ENCODE measurements around the gene ATP7B.

DNA sequence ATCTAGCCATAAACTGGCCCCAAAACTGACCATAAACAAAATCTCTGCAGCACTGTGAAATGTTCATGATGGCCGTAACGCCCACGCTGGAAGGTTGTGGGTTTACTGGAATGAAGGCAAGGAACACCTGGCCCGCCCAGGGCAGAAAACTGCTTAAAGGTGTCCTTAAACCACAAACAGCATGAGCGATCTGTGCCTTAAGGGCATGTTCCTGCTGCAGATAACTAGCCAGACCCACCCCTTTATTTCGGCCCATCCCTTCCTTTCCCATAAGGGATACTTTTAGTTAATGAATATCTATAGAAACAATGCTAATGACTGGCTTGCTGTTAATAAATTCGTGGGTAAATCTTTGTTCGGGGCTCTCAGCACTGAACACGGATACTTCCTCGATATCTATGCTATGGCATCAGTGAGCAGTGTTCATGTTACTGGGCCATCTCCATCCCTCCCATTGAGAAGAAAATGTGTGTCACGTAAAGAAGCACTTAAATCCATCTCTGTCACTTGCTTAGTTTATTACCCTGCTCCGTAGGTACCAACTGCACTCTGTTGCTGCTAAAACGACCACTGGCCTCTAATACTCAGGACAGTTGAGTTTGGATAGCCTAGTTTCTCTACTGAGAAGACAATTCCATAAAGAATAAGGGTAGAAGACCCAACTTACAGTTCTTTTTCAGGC is 5.3 kb downstream of the ATP7B start:
- TF ChIP-seq, protein P1, sequence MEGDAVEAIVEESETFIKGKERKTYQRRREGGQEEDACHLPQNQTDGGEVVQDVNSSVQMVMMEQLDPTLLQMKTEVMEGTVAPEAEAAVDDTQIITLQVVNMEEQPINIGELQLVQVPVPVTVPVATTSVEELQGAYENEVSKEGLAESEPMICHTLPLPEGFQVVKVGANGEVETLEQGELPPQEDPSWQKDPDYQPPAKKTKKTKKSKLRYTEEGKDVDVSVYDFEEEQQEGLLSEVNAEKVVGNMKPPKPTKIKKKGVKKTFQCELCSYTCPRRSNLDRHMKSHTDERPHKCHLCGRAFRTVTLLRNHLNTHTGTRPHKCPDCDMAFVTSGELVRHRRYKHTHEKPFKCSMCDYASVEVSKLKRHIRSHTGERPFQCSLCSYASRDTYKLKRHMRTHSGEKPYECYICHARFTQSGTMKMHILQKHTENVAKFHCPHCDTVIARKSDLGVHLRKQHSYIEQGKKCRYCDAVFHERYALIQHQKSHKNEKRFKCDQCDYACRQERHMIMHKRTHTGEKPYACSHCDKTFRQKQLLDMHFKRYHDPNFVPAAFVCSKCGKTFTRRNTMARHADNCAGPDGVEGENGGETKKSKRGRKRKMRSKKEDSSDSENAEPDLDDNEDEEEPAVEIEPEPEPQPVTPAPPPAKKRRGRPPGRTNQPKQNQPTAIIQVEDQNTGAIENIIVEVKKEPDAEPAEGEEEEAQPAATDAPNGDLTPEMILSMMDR (IDR thresholded peaks at IDR 0.05; ENCODE audit: extremely low read depth in 1 of 2, insufficient read depth in 1 of 2, low read depth in 1 of 2, low read length in 2 of 2): no peak
- TF ChIP-seq EZH2 (IDR thresholded peaks at IDR 0.05; ENCODE audit: borderline replicate concordance, low read depth, low read length, severe bottlenecking) (no peak), FOS (IDR thresholded peaks at IDR 0.05; ENCODE audit: borderline replicate concordance, insufficient read depth, low read length) (no peak), POLR2A (IDR thresholded peaks at IDR 0.05; ENCODE audit: low read depth, low read length) (no peak), POLR2AphosphoS5 (IDR thresholded peaks at IDR 0.05; ENCODE audit: insufficient read depth, low read depth, low read length) (no peak)
